ENCODE results near the gene PATJ.
"Not testable (repeated sequence)": the region's sequence is repeated elsewhere in the genome, so short reads cannot be mapped to it uniquely, and the experiment has no call there.

Gene PATJ

GRCh38 chr1:61956784-61957183 is 214.5 kb downstream of the PATJ start:
- no peak overlapping the region for H3K27ac ChIP-seq
- no peak for TF ChIP-seq CTCF (conservative IDR thresholded peaks at IDR 0.05)

GRCh38 chr1:61961009-61961408 is 218.7 kb downstream of the PATJ start:
- TF ChIP-seq CTCF (conservative IDR thresholded peaks at IDR 0.05): no peak
- H3K27ac ChIP-seq: no peak overlapping the region

GRCh38 chr1:61962631-61963030 is 220.4 kb downstream of the PATJ start:
- no peak for TF ChIP-seq CTCF (conservative IDR thresholded peaks at IDR 0.05)
- H3K27ac ChIP-seq: no peak overlapping the region

- not testable (repeated sequence) for H3K27ac ChIP-seq
These were observed 224.4 kb downstream of the PATJ start for GRCh38 chr1:61966450-61967225.

GRCh38 chr1:61967750-61968149 is 225.5 kb downstream of the PATJ start:
- no peak overlapping the region for H3K27ac ChIP-seq
- no peak for TF ChIP-seq CTCF (conservative IDR thresholded peaks at IDR 0.05)

- H3K27ac ChIP-seq: no peak overlapping the region
- no peak for TF ChIP-seq CTCF (conservative IDR thresholded peaks at IDR 0.05)
These were observed 226.6 kb downstream of the PATJ start for GRCh38 chr1:61968869-61969268.

- no peak for TF ChIP-seq CTCF (conservative IDR thresholded peaks at IDR 0.05)
- no peak overlapping the region for H3K27ac ChIP-seq
These were observed 231.0 kb downstream of the PATJ start for GRCh38 chr1:61973100-61973837.

GRCh38 chr1:61975638-61976037 is 233.4 kb downstream of the PATJ start:
- TF ChIP-seq CTCF (conservative IDR thresholded peaks at IDR 0.05): no peak
- H3K27ac ChIP-seq: no peak overlapping the region

Data from VCaP (cell line).